Measurements from ENCODE around the gene AADACL3.

The AADACL3 gene

DNA sequence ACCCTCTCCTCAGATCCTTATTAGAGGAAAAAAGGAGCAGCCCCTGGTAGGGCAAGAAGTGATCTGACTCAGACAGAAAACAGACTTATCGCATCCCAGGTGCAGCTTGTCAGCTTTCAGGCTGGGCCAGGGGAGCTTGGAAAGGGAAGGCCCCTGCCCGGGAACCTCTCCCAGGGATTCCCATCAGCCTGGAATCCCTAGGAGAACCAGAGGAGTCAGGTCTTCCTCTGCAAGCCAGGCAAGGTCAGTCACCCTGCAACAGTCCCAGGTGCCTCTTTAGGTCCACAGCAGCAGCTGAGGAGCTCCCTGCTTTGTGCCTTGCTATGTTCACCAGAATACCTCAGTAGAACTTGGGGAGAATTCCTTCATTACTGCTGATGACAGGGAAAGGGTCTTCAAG, 54.7 kb downstream of the AADACL3 start:
- no peak for DNase-seq

DNA sequence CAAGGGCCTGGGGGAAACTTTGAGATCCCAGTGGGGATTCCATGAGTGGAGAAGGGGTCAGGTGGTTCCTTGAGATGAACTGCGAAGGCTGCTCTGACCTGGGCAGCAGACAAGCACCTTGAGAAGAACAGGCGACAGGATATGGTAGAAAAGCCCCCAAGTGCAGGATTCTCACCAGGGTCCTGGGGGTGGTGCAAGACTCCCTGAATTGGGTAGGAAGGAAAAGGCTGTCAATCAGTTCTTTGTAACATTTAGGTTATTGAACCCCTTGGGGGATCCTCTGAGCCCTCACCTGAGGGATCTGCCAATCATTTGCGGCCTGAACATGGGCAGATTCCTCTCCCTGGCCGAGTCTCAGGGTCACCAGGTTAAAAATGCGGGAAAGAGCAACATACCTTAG, 55.3 kb downstream of the AADACL3 start:
- no peak for DNase-seq

DNA sequence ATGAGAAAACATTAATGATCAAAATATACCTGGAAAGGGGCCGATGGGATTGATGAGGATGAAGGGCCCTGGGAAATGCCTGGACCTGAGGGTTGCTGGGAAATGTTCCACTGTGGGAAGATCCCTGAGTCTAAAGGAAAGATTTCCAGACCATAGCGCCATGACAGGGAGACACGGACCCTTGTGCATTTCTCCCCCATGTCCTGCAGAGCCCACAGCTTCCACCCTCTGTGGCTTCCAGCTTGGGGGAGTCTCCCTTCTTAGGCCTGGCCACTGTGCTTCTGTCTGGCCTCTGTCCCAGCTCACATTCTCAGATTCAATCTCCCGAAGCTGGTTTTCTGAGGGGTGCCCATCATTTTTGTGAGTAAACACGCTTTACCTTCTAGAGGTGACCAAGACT, 56.6 kb downstream of the AADACL3 start:
- DNase-seq: no peak

DNA sequence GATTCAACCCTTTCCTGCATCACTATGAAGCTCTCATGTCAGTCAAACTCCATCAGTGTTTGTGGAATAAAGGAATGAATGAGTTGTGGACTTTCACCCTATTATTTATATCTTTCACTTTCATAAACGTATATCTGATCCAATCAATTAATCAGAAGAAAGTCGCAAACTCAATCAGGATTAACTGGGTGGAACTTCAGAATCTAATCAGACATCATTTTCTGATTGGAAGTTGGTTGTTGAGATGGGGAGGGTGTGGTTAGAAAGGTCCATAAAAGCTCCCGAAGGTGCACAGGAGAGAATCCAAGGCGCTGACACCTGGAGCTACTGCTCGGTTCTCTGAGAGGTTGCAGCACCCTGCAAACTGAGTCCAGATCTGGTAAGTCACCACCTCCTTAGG, 57.5 kb downstream of the AADACL3 start, which contains the start of gene PRAMEF12:
PRAMEF12 (plus strand) TSS at position 301 of the 400 bp plus-strand sequence. CDS start 1,130 bp downstream, outside the sequence.
- no peak for DNase-seq

DNA sequence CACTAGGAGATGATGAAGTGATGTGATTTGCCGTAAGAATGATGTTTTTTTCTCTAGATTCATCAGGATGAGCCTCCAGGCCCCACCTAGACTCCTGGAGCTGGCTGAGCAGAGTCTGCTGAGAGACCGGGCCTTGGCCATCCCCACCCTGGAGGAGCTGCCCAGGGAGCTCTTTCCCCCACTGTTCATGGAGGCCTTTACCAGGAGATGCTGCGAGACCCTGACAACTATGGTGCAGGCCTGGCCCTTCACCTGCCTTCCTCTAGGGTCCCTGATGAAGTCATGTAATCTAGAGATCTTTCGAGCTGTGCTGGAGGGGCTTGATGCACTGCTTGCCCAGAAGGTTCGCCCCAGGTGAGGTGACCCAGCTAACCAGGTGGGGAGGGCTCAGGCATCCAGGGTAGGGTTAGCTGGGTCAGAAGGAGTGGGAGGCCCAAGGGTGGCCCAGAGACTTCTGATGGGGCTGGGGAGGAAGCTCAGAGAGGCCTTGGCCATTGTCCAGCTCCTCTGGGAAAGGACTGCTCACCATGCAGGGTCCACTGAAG, 59.0 kb downstream of the AADACL3 start:
- no peak for DNase-seq

DNA sequence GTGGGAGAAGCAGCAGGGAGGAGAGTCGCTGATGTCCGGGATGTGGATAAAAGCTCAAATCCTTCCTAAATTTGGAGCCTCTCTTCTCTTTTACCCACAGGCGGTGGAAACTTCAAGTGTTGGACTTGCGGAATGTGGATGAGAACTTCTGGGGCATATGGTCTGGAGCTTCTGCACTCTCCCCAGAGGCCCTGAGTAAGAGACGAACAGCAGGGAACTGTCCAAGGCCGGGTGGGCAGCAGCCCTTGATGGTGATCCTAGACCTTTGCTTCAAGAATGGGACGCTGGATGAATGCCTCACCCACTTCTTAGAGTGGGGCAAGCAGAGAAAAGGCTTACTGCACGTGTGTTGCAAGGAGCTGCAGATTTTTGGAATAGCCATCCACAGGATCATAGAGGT, 59.5 kb downstream of the AADACL3 start:
- DNase-seq: no peak

DNA sequence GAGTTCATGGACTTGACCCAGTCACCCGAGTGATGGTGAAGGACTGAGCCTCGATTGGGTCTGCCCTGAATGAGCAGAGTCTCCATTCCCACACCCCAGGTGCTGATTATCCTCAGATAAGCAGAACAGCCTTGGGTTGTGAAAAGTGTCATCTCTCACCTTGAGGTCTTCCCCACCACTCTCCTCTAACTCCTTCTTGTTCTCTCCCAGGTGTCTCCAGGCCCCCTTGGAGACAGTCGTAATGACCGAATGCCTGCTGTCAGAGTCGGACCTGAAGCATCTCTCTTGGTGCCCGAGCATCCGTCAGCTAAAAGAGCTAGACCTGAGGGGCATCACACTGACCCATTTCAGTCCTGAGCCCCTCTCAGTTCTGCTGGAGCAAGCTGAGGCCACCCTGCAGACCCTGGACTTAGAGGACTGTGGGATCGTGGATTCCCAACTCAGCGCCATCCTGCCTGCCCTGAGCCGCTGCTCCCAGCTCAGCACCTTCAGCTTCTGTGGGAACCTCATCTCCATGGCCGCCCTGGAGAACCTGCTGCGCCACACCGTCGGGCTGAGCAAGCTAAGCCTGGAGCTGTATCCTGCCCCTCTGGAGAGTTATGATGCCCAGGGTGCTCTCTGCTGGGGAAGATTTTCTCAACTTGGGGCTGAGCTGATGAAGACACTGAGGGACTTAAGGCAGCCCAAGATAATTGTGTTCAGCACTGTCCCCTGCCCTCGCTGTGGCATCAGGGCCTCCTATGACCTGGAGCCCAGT, 61.1 kb downstream of the AADACL3 start:
- no peak for DNase-seq

Measured in CD4-positive, alpha-beta T cell treated with Interleukin-17A for 4 hours (primary cell).